HTERT RPE-1 (cell line): Measurements from ENCODE around the gene HEPH.
"Not testable (repeated sequence)": the region's sequence is repeated elsewhere in the genome, so short reads cannot be mapped to it uniquely, and the experiment has no call there.

Experiments used
- in situ Hi-C: fragments of 300-500 bp; cut with MboI; formaldehyde crosslinking; loops from 4 replicates; pipeline ENCODE4 v1.14.3; 2020; ENCODE audit warnings: low sequenced_read_pairs

HEPH gene

GRCh38 chrX:66163849-66164411 lies at the start of gene HEPH:
Gene HEPH (plus strand): TSS chrX:66164247. CDS start chrX:66170571, 6,324 bp downstream.
- in situ Hi-C loops = no loop called here

- in situ Hi-C loops = not testable (repeated sequence)
These were observed 45.3 kb upstream of the HEPH start for GRCh38 chrX:66118722-66119121.

GRCh38 chrX:66121354-66121753 lies 42.7 kb upstream of the HEPH start:
- in situ Hi-C loops = not testable (repeated sequence)

- in situ Hi-C loops = no loop called here
These were observed 37.4 kb upstream of the HEPH start for GRCh38 chrX:66126662-66127061.

- in situ Hi-C loops = no loop called here
These were observed 33.6 kb upstream of the HEPH start for GRCh38 chrX:66130469-66130868.

- in situ Hi-C loops = not testable (repeated sequence)
These were observed 28.8 kb upstream of the HEPH start for GRCh38 chrX:66135284-66135683.

GRCh38 chrX:66142351-66142750 lies 21.7 kb upstream of the HEPH start:
- in situ Hi-C loops = no loop called here

GRCh38 chrX:66144258-66144657 lies 19.8 kb upstream of the HEPH start:
- in situ Hi-C loops = no loop called here

GRCh38 chrX:66149519-66149918 lies 14.5 kb upstream of the HEPH start:
- in situ Hi-C loops = no loop called here

- in situ Hi-C loops = no loop called here
These were observed 13.9 kb upstream of the HEPH start for GRCh38 chrX:66150163-66150562.

- in situ Hi-C loops = no loop called here
These were observed 1.7 kb upstream of the HEPH start for GRCh38 chrX:66162331-66162822.

- in situ Hi-C loops = no loop called here
These were observed 600 bp upstream of the HEPH start for GRCh38 chrX:66163447-66163846.

- in situ Hi-C loops = no loop called here
These were observed 423 bp downstream of the HEPH start for GRCh38 chrX:66164470-66164869.

GRCh38 chrX:66164931-66165330 lies 884 bp downstream of the HEPH start:
- in situ Hi-C loops = no loop called here

GRCh38 chrX:66166671-66167070 lies 2.6 kb downstream of the HEPH start:
- in situ Hi-C loops = no loop called here

GRCh38 chrX:66167431-66167830 lies 3.4 kb downstream of the HEPH start:
- in situ Hi-C loops = no loop called here

- in situ Hi-C loops = no loop called here
These were observed 12.1 kb downstream of the HEPH start for GRCh38 chrX:66176134-66176533.

GRCh38 chrX:66191563-66191962 lies 27.5 kb downstream of the HEPH start:
- in situ Hi-C loops = no loop called here

- in situ Hi-C loops = no loop called here
These were observed 29.8 kb downstream of the HEPH start for GRCh38 chrX:66193821-66194220.

- in situ Hi-C loops = no loop called here
These were observed 36.1 kb downstream of the HEPH start for GRCh38 chrX:66200050-66200664.

GRCh38 chrX:66200855-66201795 lies 37.1 kb downstream of the HEPH start:
- in situ Hi-C loops = no loop called here

GRCh38 chrX:66203114-66203513 lies 39.1 kb downstream of the HEPH start:
- in situ Hi-C loops = no loop called here
